Left ventricle myocardium inferior (tissue), 1 donor: ENCODE data around the gene PDZD4. TPM values are rescaled to one million over a fixed set of nuclear protein-coding genes. Genes with fewer than 3 reads are reported as not detected.

Experiments
- DNase-seq: peaks from one replicate; pipeline ENCODE4 v3.0.0-alpha.2; 2020
- H3K27ac ChIP-seq: fragments of 200-600 bp; replicated peaks from 2 replicates; pipeline ENCODE4 v1.8.0; 2021
- H3K27me3 ChIP-seq: fragments of 200-600 bp; 2 replicates; pipeline ENCODE4 v1.8.0; 2021; ENCODE audit warnings: low read depth
- H3K36me3 ChIP-seq: fragments of 200-600 bp; 2 replicates; pipeline ENCODE4 v1.8.0; 2021
- H3K4me1 ChIP-seq: fragments of 200-600 bp; 2 replicates; pipeline ENCODE4 v1.8.0; 2021
- H3K4me3 ChIP-seq: fragments of 200-600 bp; 2 replicates; pipeline ENCODE4 v1.8.0; 2021; ENCODE audit warnings: mild to moderate bottlenecking, moderate library complexity
- H3K9me3 ChIP-seq: fragments of 200-600 bp; replicated peaks from 2 replicates; pipeline ENCODE4 v1.8.0; 2021
- intact Hi-C: fragments of 100-400 bp; cut with micrococcal nuclease; formaldehyde crosslinking; loops from one replicate; pipeline ENCODE4 v1.11.0; 2022
- total RNA-seq: library from RNA; stranded (reverse); fragmentation: NEBNext Ultra II Directional; extraction: Animal tissue kit (Norgen Biotek cat#: 25700); gene quantifications from one replicate; pipeline ENCODE4 v1.2.1, GENCODE V29; 2021
- TF ChIP-seq, protein P1 (sequence below): fragments of 200-600 bp; IDR thresholded peaks from 2 replicates; pipeline ENCODE4 v1.8.0; 2021; ENCODE audit warnings: antibody characterized with exemption, mild to moderate bottlenecking, borderline replicate concordance
- donor health status: DM: no; HTN: yes; CAD: no; lungs with severe emphysema.

Gene PDZD4
- total RNA-seq, 1 donor from 2014 or later, result 4.5 TPM

DNA sequence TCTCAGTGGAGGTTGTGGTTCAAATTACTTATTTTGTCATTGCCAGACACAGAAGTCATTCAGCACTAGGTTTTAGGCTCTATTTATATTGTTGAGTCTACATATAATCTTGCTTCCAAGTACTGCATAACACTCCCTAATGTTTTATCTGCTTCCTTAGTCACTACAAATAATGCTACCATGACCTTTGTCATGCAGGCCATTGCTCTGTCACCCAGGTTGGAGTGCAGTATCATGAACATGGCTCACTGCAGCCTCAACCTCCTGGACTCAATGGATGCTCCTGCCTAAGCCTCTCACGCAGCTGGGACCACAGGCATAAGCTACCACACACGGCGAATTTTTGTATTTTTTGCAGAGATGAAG lies 23.5 kb upstream of the PDZD4 start:
- Histone ChIP-seq H3K27ac (no peak overlapping the region), H3K36me3 (no peaks in the 10 kb centered on the region), H3K4me1 (no peaks in the 10 kb centered on the region), H3K27me3 (peaks cover 13% of the 10 kb centered on the region), H3K4me3 (no peak overlapping the region), H3K9me3 (no peaks in the 10 kb centered on the region)
- intact Hi-C loops, result no loop called here
- TF ChIP-seq, protein P1, sequence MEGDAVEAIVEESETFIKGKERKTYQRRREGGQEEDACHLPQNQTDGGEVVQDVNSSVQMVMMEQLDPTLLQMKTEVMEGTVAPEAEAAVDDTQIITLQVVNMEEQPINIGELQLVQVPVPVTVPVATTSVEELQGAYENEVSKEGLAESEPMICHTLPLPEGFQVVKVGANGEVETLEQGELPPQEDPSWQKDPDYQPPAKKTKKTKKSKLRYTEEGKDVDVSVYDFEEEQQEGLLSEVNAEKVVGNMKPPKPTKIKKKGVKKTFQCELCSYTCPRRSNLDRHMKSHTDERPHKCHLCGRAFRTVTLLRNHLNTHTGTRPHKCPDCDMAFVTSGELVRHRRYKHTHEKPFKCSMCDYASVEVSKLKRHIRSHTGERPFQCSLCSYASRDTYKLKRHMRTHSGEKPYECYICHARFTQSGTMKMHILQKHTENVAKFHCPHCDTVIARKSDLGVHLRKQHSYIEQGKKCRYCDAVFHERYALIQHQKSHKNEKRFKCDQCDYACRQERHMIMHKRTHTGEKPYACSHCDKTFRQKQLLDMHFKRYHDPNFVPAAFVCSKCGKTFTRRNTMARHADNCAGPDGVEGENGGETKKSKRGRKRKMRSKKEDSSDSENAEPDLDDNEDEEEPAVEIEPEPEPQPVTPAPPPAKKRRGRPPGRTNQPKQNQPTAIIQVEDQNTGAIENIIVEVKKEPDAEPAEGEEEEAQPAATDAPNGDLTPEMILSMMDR, result no peak
- DNase-seq, result no peak

DNA sequence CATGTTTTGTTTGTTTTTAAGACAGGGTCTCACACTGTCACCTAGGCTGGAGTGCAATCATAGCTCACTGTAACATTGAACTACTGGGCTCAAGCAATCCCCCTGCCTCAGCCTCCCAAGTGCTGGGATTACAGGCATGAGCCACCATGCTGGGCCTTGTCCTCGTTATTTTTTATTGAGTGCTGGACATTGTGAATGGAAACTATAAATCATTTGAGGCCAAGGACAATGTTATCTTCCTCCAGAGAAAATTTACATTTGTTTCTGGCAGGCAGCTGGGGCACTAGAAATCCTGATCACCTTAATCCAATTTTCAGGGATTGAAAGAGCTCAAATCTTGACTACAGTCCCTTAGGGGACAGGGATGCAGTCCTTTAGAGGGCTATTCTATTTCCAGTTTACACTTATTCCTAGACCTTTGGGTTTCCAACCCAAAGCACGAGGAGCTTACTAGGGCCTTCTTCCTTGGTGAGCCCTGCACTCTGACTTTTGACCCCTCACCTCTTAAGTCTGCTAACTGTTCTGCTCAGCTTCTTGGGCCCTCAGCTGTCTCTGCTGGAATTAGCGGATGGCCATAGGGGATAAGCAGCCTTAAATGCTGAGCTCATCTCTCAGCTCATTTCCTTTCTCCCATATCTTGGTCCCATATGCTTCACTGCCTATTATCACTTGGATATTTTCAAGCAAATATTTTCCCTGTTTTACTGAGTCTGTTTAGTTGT lies 23.0 kb upstream of the PDZD4 start:
- DNase-seq, result no peak
- Histone ChIP-seq H3K27ac (no peak overlapping the region), H3K9me3 (no peaks in the 10 kb centered on the region), H3K4me1 (no peaks in the 10 kb centered on the region), H3K4me3 (no peak overlapping the region), H3K36me3 (no peaks in the 10 kb centered on the region), H3K27me3 (peaks cover 13% of the 10 kb centered on the region)
- TF ChIP-seq, protein P1, result no peak
- intact Hi-C loops, result no loop called here

DNA sequence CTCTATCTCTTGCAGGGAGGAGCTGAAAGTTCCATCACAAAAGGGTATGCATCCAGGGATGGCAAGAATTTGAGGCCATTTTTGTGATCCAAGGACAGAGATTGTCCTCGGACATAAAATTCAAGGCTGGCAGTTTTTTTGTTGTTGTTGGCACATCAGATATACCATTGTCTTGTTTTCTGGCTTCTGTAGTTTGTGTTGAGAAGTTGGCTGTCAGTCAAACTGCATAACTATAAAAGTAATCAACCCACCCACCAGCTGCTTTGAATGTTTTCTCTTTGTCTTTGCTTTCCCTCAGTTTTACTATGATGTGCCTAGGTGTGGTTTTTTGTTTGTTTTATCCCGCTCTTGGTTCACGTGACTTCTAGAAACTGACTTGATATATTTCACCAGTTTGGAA lies 21.6 kb upstream of the PDZD4 start:
- intact Hi-C loops, result no loop called here
- no peak overlapping the region for H3K4me3 ChIP-seq
- H3K27me3 ChIP-seq, result peaks cover 17% of the 10 kb centered on the region
- no peaks in the 10 kb centered on the region for H3K4me1 ChIP-seq
- H3K9me3 ChIP-seq, result no peaks in the 10 kb centered on the region
- no peak overlapping the region for H3K27ac ChIP-seq
- no peaks in the 10 kb centered on the region for H3K36me3 ChIP-seq
- TF ChIP-seq, protein P1, result no peak
- DNase-seq, result no peak

DNA sequence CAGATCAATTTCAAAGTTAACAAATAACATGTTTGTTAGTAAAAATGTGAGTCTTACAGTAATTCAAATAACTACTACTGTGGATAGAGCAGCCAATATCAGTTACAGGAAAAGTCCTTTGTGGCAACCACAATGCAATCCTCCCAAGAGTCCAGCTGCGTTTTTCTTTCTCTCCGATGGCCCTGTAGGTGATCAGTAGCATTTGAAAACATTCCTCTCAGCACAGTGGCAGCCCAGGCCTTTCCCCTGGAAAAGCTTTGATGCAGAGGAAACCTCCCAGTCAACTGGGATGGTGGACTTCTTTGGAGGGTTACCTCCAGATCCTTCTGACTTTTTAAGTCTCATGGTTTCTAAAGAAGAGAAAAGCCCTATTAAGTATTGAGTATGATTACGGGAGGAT lies 18.0 kb upstream of the PDZD4 start:
- H3K4me3 ChIP-seq, result no peak overlapping the region
- intact Hi-C loops, result no loop called here
- no peak overlapping the region for H3K27ac ChIP-seq
- no peaks in the 10 kb centered on the region for H3K4me1 ChIP-seq
- H3K27me3 ChIP-seq, result peaks cover 20% of the 10 kb centered on the region
- H3K36me3 ChIP-seq, result no peaks in the 10 kb centered on the region
- DNase-seq, result no peak
- H3K9me3 ChIP-seq, result no peaks in the 10 kb centered on the region
- TF ChIP-seq, protein P1, result no peak

DNA sequence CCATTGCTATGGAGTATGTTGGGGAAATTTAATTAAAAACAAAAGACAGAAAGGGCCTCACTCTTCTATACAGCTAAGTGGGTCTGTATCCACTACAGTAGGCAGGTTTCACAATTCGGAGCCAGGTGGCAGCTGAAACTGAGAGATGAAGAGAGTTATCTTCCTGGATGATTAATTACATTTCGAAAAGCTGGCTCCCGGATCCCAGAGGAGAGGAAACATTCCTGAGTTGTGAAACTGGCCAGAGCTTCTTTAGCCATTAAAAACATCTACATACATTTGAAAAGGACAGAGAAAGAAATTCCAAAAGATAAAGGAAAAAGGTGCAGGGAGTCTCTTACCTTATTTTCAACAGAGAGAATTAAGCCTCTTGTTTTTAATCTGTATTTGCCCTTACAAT lies 15.5 kb upstream of the PDZD4 start:
- Histone ChIP-seq H3K9me3 (no peaks in the 10 kb centered on the region), H3K4me3 (no peak overlapping the region), H3K36me3 (no peaks in the 10 kb centered on the region), H3K27me3 (peaks cover 23% of the 10 kb centered on the region), H3K4me1 (no peaks in the 10 kb centered on the region), H3K27ac (no peak overlapping the region)
- TF ChIP-seq, protein P1, result no peak
- DNase-seq, result no peak
- intact Hi-C loops, result no loop called here
